ENCODE data around the gene PRR7. TPM values are rescaled to one million over a fixed set of nuclear protein-coding genes. Genes with fewer than 3 reads are reported as not detected.
A peak's percentile ranks its signal among the peaks of the same experiment; 100 is the strongest.

The PRR7 gene
- polyA plus RNA-seq, 1 of the 3 experiments (the other 2 are of a cell fraction): 17.1 TPM

- H3F3A ChIP-seq (replicated peaks; ENCODE audit: insufficient read depth): peaks cover 11% of the 10 kb centered on the region
- peaks cover 13 to 28% of the 10 kb centered on the region in 2 experiments for H3K36me3 ChIP-seq (replicated peaks in 1 of 2; ENCODE audit: control insufficient read depth in 1 of 2, insufficient read depth in 2 of 2, low read length in 1 of 2)
- no peaks in the 10 kb centered on the region for H3K9me2 ChIP-seq
- H3K4me2 ChIP-seq: no peak overlapping the region
- peaks cover 12% of the 10 kb centered on the region for H3K79me2 ChIP-seq (ENCODE audit: insufficient read depth)
- 0 out of 2 replicates have a peak, but pooled peaks cover 9% of the 10 kb centered on the region for H4K20me1 ChIP-seq (ENCODE audit: insufficient read depth)
- peak overlapping the region in 1 of 2 experiments; percentile 31; a peak in 1 of 4 replicates for H3K27ac ChIP-seq (ENCODE audit: low read depth in 2 of 2, low read length in 1 of 2)
- no peaks in the 10 kb centered on the region for H3K9me3 ChIP-seq
- H3K4me1 ChIP-seq (ENCODE audit: control insufficient read depth in 1 of 2, insufficient read depth in 2 of 2, low read depth in 1 of 2, low read length in 1 of 2): peaks cover 0 to 8% of the 10 kb centered on the region in 2 experiments; a peak in 1 of 4 replicates
- H2AFZ ChIP-seq (ENCODE audit: low read depth): no peak overlapping the region
- ChIA-PET CTCF (interaction anchor here (0.8 to 12.7 kb wide), 9 partner anchors 8 to 122 kb away, joined by 3 to 206 read pairs (median 6); partner anchors contain the start of gene PFN3), POLR2A (interaction anchor here (0.6 to 2.2 kb wide), 6 partner anchors 11 to 36 kb away, joined by 3 to 7 read pairs (median 4); no protein-coding TSS in a partner anchor)
- DNase-seq: no peak
- TF ChIP-seq YY1 (IDR thresholded peaks at IDR 0.05; ENCODE audit: low read depth) (no peak), PBX3 (IDR thresholded peaks at IDR 0.05) (no peak), MAX (IDR thresholded peaks at IDR 0.05; ENCODE audit: low read depth) (no peak), RFX5 (IDR thresholded peaks at IDR 0.05; ENCODE audit: low read length) (no peak), NRF1 (IDR thresholded peaks at IDR 0.05; ENCODE audit: low read depth, low read length) (no peak), SIN3A (IDR thresholded peaks at IDR 0.05; ENCODE audit: borderline replicate concordance, low read depth, low read length) (no peak), ELF1 (IDR thresholded peaks at IDR 0.05) (no peak), TEAD4 (IDR thresholded peaks at IDR 0.05; ENCODE audit: borderline replicate concordance, insufficient read depth) (no peak), EZH2phosphoT487 (IDR thresholded peaks at IDR 0.05; ENCODE audit: borderline replicate concordance, low read depth) (no peak), IRF3 (IDR thresholded peaks at IDR 0.05; ENCODE audit: low read depth, low read length) (no peak), FOSL2 (IDR thresholded peaks at IDR 0.05; ENCODE audit: borderline replicate concordance, low read depth) (no peak), RAD21 (IDR thresholded peaks at IDR 0.05; ENCODE audit: low read length) (no peak), REST (IDR thresholded peaks at IDR 0.05; ENCODE audit: low read depth, low read length) (no peak), SMC3 (IDR thresholded peaks at IDR 0.05; ENCODE audit: low read depth, low read length) (no peak), FOXM1 (IDR thresholded peaks at IDR 0.05; ENCODE audit: low read depth) (no peak)
- H3K4me3 ChIP-seq (ENCODE audit: low read depth in 2 of 2, low read length in 1 of 2): no peak overlapping the region
- H3K27me3 ChIP-seq (ENCODE audit: insufficient read depth): no peaks in the 10 kb centered on the region
- 83% methylated on average over 19 of the region's 24 CpGs for WGBS (ENCODE audit: low lambda C conversion rate)
- no peak overlapping the region for H3K9ac ChIP-seq
Measured at GRCh38 chr5:177440211-177440989, 6.2 kb upstream of the PRR7 start.

All from SK-N-SH (cell line).